Duodenal mucosa (tissue), 2 donors: Measurements from ENCODE around the gene LYZL6.
A peak's percentile ranks its signal among the peaks of the same experiment; 100 is the strongest.
"Not testable (repeated sequence)": the region's sequence is repeated elsewhere in the genome, so short reads cannot be mapped to it uniquely, and the experiment has no call there.

Experiments
- H3K27ac ChIP-seq: one replicate; pipeline ENCODE4 v1.7.0; 2013; ENCODE audit warnings: low read depth, low read length
- H3K27me3 ChIP-seq, 2 donors: one replicate each; pipeline ENCODE4 v1.7.0; 2013; ENCODE audit warnings: low read length in 2 of 2, control low read depth in 1 of 2; ENCODE audit not compliant: insufficient read depth in 2 of 2, control insufficient read depth in 1 of 2
- H3K36me3 ChIP-seq, 2 donors: one replicate each; pipeline ENCODE4 v1.7.0; 2013; ENCODE audit warnings: low read length in 2 of 2, control low read depth in 1 of 2; ENCODE audit not compliant: insufficient read depth in 2 of 2, control insufficient read depth in 1 of 2
- H3K4me1 ChIP-seq, 2 donors: one replicate each; pipeline ENCODE4 v1.7.0; 2013; ENCODE audit warnings: low read length in 2 of 2, control low read depth in 1 of 2; ENCODE audit not compliant: insufficient read depth in 2 of 2, control insufficient read depth in 1 of 2
- H3K4me3 ChIP-seq, 2 donors: one replicate each; pipeline ENCODE4 v1.7.0; 2013; ENCODE audit warnings: low read length in 2 of 2, low read depth in 1 of 2
- H3K9ac ChIP-seq, 2 donors: one replicate each; pipeline ENCODE4 v1.7.0; 2013; ENCODE audit warnings: low read length in 2 of 2, low read depth in 1 of 2
- H3K9me3 ChIP-seq, 2 donors: one replicate each; pipeline ENCODE4 v1.7.0; 2013; ENCODE audit warnings: low read length in 2 of 2, control low read depth in 1 of 2; ENCODE audit not compliant: control insufficient read depth in 1 of 2

Gene LYZL6

GRCh38 chr17:35897772-35898171 is 45.7 kb downstream of the LYZL6 start:
- not testable (repeated sequence) for H3K27me3 ChIP-seq, H3K9me3 ChIP-seq, H3K36me3 ChIP-seq, H3K27ac ChIP-seq, H3K9ac ChIP-seq, H3K4me3 ChIP-seq
- peaks cover 0 to 23% of the 10 kb centered on the region in 2 donors for H3K4me1 ChIP-seq

- Histone ChIP-seq H3K27me3 (no peaks in the 10 kb centered on the region), H3K27ac (no peak overlapping the region), H3K9ac (no peak overlapping the region), H3K9me3 (no peaks in the 10 kb centered on the region), H3K36me3 (no peaks in the 10 kb centered on the region), H3K4me3 (no peak overlapping the region), H3K4me1 (peaks cover 0 to 23% of the 10 kb centered on the region in 2 donors)
Observed at GRCh38 chr17:35895636-35896587, 47.6 kb downstream of the LYZL6 start.

DNA sequence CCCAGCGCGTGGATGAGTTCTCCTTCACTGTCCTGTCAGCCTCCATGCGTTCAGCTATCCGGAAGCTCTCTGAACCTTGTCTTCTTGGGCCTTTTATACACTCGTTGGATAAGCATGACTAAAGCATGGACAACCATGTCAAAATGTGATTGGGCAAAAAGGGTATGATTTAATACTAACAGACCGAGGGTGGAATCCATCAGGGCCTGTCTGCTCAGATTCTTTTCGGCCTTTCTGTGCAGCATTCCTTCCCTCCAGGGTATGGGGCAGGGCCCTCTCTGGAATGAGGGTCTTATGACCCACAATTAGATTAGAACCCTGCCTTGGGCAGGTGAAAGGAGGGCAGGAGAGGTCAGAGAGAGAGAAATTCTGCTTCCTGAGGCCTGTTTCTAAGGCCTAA is 49.3 kb downstream of the LYZL6 start:
- Histone ChIP-seq H3K36me3 (no peaks in the 10 kb centered on the region), H3K4me1 (peaks cover 0 to 24% of the 10 kb centered on the region in 2 donors), H3K9ac (no peak overlapping the region), H3K27me3 (no peaks in the 10 kb centered on the region), H3K9me3 (no peaks in the 10 kb centered on the region), H3K27ac (no peak overlapping the region), H3K4me3 (no peak overlapping the region)

- Histone ChIP-seq H3K4me3 (no peak overlapping the region), H3K9me3 (no peaks in the 10 kb centered on the region), H3K27ac (no peak overlapping the region), H3K27me3 (no peaks in the 10 kb centered on the region), H3K36me3 (no peaks in the 10 kb centered on the region), H3K9ac (no peak overlapping the region), H3K4me1 (peaks cover 0 to 20% of the 10 kb centered on the region in 2 donors)
Observed at GRCh38 chr17:35893751-35894150, 49.8 kb downstream of the LYZL6 start.

DNA sequence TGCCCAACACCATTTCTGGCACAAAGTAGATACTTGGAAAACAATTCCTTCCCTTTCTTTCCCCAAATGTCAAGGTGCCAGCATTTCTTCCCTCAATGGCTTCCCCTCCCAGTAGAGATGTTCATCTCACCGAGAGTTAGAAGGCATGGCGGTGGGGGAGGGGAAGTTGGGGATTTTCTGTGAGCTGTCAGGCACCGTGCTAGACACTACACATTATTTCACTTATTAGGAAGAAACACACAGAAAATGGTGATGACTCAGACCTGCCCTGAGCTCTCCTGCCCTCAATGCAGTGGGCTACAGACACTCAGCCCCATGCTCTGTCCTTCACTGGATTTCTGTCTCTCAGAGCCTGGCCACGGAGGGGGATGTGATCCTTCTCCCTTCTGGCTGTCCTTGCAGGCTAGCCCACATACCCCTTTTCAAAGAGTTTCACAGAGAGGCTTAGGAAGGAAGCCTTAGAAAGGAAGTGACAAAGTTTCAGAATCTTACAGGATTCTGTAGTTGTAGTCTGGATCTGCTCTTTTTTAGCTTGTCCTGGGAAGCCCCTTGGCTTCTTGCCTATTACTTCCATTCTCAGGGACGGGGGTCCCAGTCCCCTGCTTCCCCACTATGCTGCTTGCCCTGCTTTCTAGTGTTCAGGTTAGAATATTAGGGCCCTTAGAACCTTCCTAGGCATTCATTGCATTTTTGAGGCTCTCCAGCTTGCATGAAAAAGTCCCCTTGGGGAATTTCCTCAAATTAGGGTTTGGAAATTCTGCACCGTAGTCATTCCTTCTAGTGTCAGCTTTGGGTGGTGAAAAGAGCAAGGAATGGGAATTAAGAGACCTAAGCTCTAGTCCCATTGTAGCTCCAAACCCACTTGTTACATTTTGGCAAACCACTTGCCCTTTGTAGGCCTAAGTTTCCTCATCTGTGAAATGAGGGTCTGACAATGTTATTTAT is 51.1 kb downstream of the LYZL6 start:
- Histone ChIP-seq H3K36me3 (no peaks in the 10 kb centered on the region), H3K27me3 (no peaks in the 10 kb centered on the region), H3K9ac (no peak overlapping the region), H3K9me3 (no peaks in the 10 kb centered on the region), H3K27ac (no peak overlapping the region), H3K4me3 (no peak overlapping the region), H3K4me1 (peaks cover 0 to 15% of the 10 kb centered on the region in 2 donors)

- no peaks in the 10 kb centered on the region for H3K36me3 ChIP-seq
- H3K4me3 ChIP-seq: no peak overlapping the region
- H3K9me3 ChIP-seq: no peaks in the 10 kb centered on the region
- H3K27ac ChIP-seq: peak overlapping the region; percentile 26
- H3K27me3 ChIP-seq: no peaks in the 10 kb centered on the region
- H3K4me1 ChIP-seq: peaks cover 0 to 15% of the 10 kb centered on the region in 2 donors
- no peak overlapping the region for H3K9ac ChIP-seq
Observed at GRCh38 chr17:35891269-35891668, 52.2 kb downstream of the LYZL6 start.

DNA sequence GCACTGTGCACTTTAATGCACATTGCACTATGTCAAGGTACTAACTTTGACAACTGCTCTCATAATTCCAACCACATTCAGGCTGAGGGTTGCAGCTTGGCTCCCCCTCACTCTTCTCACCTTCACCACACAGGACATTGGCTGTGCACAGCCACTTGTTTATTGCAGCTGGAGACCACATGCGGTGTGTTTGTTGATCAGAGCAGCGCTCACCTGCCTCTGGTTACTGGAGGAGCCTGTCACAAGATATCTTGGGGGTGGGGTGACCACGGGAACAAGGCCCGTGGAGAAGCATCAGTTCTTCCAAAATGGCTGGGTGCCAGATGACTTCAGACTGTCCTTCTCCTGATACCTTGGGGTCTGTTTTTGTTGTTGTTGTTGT is 52.7 kb downstream of the LYZL6 start:
- Histone ChIP-seq H3K4me1 (peaks cover 0 to 13% of the 10 kb centered on the region in 2 donors), H3K9ac (no peak overlapping the region), H3K4me3 (no peak overlapping the region), H3K27me3 (no peaks in the 10 kb centered on the region), H3K27ac (no peak overlapping the region), H3K36me3 (no peaks in the 10 kb centered on the region), H3K9me3 (no peaks in the 10 kb centered on the region)

DNA sequence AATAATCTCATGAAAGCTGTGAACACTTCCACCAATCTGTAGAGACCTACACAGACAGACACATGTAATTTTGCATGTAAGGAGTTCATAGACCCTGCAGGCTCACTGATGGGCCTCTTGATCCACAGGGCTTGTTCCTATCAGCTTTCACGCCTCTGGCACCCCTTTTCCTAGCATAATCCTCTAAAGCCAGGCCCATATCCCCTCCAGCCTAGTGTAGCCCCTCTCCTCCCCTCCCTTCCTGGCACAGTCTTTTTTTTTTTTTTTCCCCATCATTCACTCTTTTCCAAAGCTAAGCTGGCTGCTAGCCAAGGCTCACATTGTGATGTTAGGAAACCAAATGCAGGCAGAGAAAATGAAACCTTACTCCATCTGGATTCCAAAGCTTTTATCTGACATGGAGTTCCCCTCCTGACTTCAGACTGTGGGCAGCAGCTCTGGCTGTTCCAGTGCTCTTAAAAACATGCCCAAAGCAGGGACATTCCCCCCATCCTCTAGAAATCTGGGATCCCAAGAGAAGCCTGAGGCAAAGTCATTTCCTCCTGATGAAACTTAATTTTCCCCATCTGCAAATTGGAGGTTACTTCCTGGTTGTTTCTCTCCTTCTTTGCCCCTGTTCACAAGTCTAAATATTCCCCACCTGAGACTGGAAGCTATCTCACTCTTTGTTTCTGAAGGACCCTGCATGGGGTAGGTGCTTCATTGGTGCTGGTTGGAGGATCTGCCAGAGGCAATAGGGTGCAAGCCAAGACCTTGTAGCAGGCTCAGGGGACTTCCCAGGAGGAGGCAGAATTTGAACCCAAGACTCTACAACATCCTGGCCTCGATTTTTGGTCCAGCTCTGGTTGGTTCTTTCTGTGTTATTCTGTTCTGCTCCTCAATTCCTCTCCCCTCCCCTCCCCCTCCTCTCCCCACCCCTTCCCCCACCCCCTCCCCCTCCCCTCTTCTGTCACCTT is 53.4 kb downstream of the LYZL6 start:
- no peak overlapping the region for H3K9ac ChIP-seq
- no peak overlapping the region for H3K27ac ChIP-seq
- H3K27me3 ChIP-seq: no peaks in the 10 kb centered on the region
- H3K4me3 ChIP-seq: no peak overlapping the region
- peaks cover 0 to 7% of the 10 kb centered on the region in 2 donors for H3K4me1 ChIP-seq
- no peaks in the 10 kb centered on the region for H3K36me3 ChIP-seq
- no peaks in the 10 kb centered on the region for H3K9me3 ChIP-seq

GRCh38 chr17:35889241-35889640 is 54.3 kb downstream of the LYZL6 start:
- Histone ChIP-seq H3K36me3 (no peaks in the 10 kb centered on the region), H3K4me3 (no peak overlapping the region), H3K9ac (no peak overlapping the region), H3K27me3 (no peaks in the 10 kb centered on the region), H3K27ac (no peak overlapping the region), H3K9me3 (no peaks in the 10 kb centered on the region), H3K4me1 (peaks cover 0 to 7% of the 10 kb centered on the region in 2 donors)
